ENCODE results near the gene PACS2.

DNA sequence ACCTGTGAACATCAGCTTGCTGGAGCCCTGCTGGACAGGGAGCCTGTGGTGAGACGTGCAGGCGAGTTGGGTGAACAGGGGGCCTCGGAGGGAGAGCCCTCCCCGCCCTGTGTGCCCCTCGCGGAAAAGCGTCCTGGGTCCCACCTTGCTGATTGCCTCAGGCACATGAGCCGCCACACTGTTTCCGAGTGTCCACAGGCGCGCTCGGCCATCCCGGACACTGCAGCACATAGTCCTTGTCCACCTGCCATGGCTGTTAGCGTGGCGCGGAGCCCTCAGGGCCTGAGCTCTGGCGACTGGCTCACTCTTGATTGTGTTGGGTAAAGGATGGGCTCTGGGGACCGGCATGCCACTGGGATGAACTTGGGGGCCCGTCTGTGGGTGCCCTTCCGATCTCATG, 40.0 kb downstream of the PACS2 start:
- TF ChIP-seq EZH2 (IDR thresholded peaks at IDR 0.05; ENCODE audit: low read length, unreplicated experiment): no peak
- TF ChIP-seq, protein P1, sequence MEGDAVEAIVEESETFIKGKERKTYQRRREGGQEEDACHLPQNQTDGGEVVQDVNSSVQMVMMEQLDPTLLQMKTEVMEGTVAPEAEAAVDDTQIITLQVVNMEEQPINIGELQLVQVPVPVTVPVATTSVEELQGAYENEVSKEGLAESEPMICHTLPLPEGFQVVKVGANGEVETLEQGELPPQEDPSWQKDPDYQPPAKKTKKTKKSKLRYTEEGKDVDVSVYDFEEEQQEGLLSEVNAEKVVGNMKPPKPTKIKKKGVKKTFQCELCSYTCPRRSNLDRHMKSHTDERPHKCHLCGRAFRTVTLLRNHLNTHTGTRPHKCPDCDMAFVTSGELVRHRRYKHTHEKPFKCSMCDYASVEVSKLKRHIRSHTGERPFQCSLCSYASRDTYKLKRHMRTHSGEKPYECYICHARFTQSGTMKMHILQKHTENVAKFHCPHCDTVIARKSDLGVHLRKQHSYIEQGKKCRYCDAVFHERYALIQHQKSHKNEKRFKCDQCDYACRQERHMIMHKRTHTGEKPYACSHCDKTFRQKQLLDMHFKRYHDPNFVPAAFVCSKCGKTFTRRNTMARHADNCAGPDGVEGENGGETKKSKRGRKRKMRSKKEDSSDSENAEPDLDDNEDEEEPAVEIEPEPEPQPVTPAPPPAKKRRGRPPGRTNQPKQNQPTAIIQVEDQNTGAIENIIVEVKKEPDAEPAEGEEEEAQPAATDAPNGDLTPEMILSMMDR (conservative IDR thresholded peaks at IDR 0.05; ENCODE audit: low read depth, low read length): no peak
